Central memory CD8-positive, alpha-beta T cell (primary cell): ENCODE results near the gene NPAS2.

Experiments used
- ATAC-seq: fragments of 150-1000 bp; cut with Tn5 transposase; replicated peaks from 2 replicates; pipeline ENCODE4 v1.10.0; 2022; ENCODE audit warnings: mild to moderate bottlenecking, moderate FRiP score, moderate number of reproducible peaks; ENCODE audit not compliant: poor library complexity, severe bottlenecking; ENCODE audit errors: extremely low read depth
- DNase-seq, 2 donors: peaks; one replicate each; pipeline ENCODE4 v3.0.0; 2021; ENCODE audit warnings: low spot score in 2 of 2
- H3K27ac Mint-ChIP-seq: one replicate; pipeline ENCODE4 v1.8.0; 2022; ENCODE audit warnings: low read depth, mild to moderate bottlenecking, moderate library complexity, mixed read lengths
- H3K27me3 Mint-ChIP-seq: one replicate; pipeline ENCODE4 v1.8.0; 2022; ENCODE audit warnings: mixed read lengths
- H3K36me3 Mint-ChIP-seq: one replicate; pipeline ENCODE4 v1.8.0; 2022; ENCODE audit warnings: mild to moderate bottlenecking, moderate library complexity, mixed read lengths; ENCODE audit not compliant: insufficient read depth
- H3K4me1 Mint-ChIP-seq: one replicate; pipeline ENCODE4 v1.8.0; 2022; ENCODE audit warnings: mixed read lengths
- H3K4me3 Mint-ChIP-seq: one replicate; pipeline ENCODE4 v1.8.0; 2022; ENCODE audit warnings: mild to moderate bottlenecking, moderate library complexity, mixed read lengths
- H3K9me3 Mint-ChIP-seq: one replicate; pipeline ENCODE4 v1.8.0; 2022; ENCODE audit warnings: mixed read lengths

Gene NPAS2, protein sequence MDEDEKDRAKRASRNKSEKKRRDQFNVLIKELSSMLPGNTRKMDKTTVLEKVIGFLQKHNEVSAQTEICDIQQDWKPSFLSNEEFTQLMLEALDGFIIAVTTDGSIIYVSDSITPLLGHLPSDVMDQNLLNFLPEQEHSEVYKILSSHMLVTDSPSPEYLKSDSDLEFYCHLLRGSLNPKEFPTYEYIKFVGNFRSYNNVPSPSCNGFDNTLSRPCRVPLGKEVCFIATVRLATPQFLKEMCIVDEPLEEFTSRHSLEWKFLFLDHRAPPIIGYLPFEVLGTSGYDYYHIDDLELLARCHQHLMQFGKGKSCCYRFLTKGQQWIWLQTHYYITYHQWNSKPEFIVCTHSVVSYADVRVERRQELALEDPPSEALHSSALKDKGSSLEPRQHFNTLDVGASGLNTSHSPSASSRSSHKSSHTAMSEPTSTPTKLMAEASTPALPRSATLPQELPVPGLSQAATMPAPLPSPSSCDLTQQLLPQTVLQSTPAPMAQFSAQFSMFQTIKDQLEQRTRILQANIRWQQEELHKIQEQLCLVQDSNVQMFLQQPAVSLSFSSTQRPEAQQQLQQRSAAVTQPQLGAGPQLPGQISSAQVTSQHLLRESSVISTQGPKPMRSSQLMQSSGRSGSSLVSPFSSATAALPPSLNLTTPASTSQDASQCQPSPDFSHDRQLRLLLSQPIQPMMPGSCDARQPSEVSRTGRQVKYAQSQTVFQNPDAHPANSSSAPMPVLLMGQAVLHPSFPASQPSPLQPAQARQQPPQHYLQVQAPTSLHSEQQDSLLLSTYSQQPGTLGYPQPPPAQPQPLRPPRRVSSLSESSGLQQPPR

DNA sequence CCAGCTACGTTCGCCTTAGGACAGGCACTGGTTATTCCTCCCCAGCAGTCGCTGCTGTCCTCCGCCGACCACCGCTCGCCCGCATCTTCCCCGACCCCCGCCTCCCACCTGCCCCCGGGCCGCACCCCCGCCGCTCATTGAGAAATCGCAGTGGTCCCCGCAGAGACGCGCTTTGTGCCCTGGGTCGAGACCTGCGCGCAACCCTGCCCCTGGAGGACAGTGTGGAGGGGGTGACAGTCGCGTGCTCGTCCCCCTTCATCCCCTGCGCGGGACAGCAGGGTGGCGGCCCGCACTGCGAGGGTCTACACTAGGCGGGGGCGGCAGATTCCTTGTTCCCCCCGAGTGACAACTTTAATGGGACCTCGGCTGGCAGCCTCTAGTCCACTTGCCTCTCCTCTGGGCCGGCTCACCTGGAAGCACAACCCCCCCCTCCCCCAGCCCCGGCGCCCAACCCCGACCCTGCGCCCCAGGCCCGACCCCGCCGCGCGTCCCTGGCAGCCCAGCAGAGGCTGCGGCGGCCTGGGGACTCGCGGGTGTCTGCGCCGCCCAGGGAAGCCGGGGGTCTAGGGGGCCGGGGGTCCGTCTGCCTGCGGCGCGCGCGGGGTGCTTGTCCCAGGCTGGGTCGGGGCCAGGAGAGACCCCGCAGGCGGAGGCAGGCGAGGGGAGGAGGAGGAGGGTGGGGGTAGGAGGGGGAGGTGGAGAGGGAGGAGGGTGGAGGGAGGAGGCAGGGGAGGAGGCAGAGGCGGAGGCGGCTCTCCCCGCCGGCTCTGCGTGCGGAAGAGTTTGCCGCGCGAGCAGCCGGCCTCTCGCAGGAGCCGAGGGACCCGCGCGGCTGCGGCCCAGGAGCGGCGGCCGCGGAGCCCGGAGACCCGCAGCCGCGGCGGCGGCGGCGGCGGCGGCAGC lies at the start of gene NPAS2:
TSS of gene NPAS2 (plus strand) at position 770 of the 903 bp plus-strand sequence. CDS start 84,616 bp downstream, outside the sequence.
- DNase-seq (no peak), ATAC-seq (peak; percentile 39)
- Mint-ChIP-seq H3K4me1 (peaks cover 6% of the 10 kb centered on the region), H3K27me3 (peaks cover 87% of the 10 kb centered on the region), H3K27ac (no peak within 1 kb of the TSS), H3K36me3 (no peaks in the 10 kb centered on the region), H3K9me3 (no peaks in the 10 kb centered on the region), H3K4me3 (peak within 1 kb of the TSS; percentile 70)

DNA sequence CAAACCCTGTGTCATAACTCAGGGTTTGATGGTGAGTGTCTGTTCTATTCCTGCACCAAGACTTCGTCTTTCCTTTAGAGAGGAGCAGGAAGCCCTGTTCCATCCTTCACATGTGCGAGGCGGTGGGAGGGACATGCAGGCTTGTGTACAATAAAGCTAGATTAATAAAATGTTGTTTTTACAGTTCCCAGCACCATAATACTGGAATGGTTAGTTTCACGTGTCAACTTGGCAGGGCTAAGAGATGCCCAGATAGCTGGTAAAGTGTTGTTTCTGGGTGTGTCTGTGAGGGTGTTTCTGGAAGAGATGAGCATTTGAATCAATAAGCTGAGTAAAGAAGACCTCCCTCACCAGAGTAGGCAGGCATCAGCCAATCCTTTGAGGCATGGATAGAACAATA lies 48.8 kb upstream of the NPAS2 start:
- ATAC-seq (no peak), DNase-seq (no peak)
- Mint-ChIP-seq H3K9me3 (no peaks in the 10 kb centered on the region), H3K4me1 (no peaks in the 10 kb centered on the region), H3K4me3 (no peak overlapping the region), H3K36me3 (peaks cover 2% of the 10 kb centered on the region), H3K27me3 (peaks cover 67% of the 10 kb centered on the region), H3K27ac (no peak overlapping the region)

DNA sequence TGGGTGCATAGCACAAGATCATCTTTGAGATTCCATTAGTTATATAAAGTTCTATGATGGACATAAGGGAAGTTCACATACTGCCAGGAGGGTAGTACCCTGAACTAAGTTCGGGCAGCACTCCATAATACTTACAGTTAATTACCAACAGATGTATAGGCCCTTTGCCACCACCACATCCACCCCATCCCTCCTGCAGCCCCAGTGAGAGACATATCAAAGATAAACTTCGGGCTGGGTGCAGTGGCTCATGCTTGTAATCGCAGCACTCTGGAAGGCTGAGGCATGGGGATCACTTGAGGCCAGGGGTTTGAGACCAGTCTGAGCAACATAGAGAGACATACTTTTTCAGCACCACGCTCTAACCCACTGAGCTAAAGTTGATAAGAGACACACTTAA lies 46.4 kb upstream of the NPAS2 start:
- Mint-ChIP-seq H3K36me3 (peaks cover 2% of the 10 kb centered on the region), H3K9me3 (no peaks in the 10 kb centered on the region), H3K27ac (no peak overlapping the region), H3K4me1 (no peaks in the 10 kb centered on the region), H3K27me3 (peaks cover 44% of the 10 kb centered on the region), H3K4me3 (no peak overlapping the region)
- ATAC-seq: no peak
- no peak for DNase-seq

- DNase-seq: no peak
- Mint-ChIP-seq H3K36me3 (peaks cover 2% of the 10 kb centered on the region), H3K4me1 (no peaks in the 10 kb centered on the region), H3K9me3 (no peaks in the 10 kb centered on the region), H3K27ac (no peak overlapping the region), H3K27me3 (peaks cover 45% of the 10 kb centered on the region), H3K4me3 (no peak overlapping the region)
- no peak for ATAC-seq
Observed at GRCh38 chr2:100776445-100776844, 43.5 kb upstream of the NPAS2 start.

GRCh38 chr2:100778637-100779450 lies 41.1 kb upstream of the NPAS2 start:
- no peak for DNase-seq
- no peak overlapping the region for H3K4me3 Mint-ChIP-seq
- no peaks in the 10 kb centered on the region for H3K9me3 Mint-ChIP-seq
- no peaks in the 10 kb centered on the region for H3K4me1 Mint-ChIP-seq
- H3K36me3 Mint-ChIP-seq: peaks cover 2% of the 10 kb centered on the region
- ATAC-seq: no peak
- H3K27me3 Mint-ChIP-seq: peaks cover 39% of the 10 kb centered on the region
- no peak overlapping the region for H3K27ac Mint-ChIP-seq

DNA sequence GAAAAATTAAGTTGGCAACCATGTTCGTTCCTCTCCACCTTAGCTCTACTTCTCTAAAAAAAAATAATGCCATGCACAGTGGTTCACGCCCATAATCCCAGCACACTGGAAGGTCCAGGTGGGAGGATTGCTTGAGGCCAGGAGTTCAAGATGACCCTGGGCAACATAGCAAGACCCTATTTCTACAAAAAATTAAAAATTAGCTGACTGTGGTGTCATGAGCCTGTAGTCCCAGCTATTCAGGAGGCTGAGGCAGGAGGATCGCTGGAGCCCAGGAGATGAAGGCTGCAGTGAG lies 40.1 kb upstream of the NPAS2 start:
- no peaks in the 10 kb centered on the region for H3K36me3 Mint-ChIP-seq
- ATAC-seq (no peak), DNase-seq (no peak)
- no peaks in the 10 kb centered on the region for H3K4me1 Mint-ChIP-seq
- no peak overlapping the region for H3K27ac Mint-ChIP-seq
- no peak overlapping the region for H3K4me3 Mint-ChIP-seq
- no peaks in the 10 kb centered on the region for H3K9me3 Mint-ChIP-seq
- H3K27me3 Mint-ChIP-seq: peaks cover 34% of the 10 kb centered on the region

DNA sequence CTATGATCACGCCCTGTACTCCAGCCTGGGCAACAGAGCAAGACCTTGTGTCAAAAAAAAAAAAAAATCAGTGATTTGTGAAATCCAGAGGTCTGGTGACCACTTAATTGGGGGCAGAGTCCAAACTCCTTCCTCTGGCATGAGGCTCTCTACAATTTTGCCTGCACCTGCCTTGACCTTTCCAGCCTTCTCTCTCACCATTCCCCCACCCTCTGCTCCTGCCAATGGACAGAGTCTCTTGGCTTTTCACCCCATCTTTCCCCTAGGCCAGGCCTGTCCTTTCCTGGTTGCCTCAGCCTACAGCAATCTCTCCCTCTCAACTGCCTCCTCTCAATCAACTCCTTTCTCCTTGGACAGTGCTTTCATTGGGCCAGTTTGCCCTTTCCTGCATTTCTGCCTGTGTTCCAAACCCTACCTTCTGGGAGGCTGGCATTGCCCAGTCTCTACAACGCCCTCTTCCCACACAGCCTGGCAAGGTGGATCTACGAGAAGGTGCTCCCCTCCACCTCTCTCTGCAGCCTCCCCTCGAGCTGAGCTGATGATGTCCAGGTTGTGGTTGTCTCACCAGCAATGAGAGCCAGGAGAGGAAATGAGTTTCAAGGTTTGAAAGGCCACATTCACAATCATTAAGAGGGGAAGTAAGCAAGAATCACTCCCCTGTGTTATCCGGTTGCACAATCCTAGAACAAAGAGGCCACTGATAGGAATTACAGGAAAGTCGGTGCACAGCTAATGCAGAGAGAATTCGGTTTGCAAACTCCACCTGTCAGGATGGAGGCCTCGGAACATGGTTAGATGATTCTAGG lies 39.5 kb upstream of the NPAS2 start:
- no peak for DNase-seq
- no peak overlapping the region for H3K27ac Mint-ChIP-seq
- peaks cover 29% of the 10 kb centered on the region for H3K27me3 Mint-ChIP-seq
- no peaks in the 10 kb centered on the region for H3K36me3 Mint-ChIP-seq
- H3K4me1 Mint-ChIP-seq: no peaks in the 10 kb centered on the region
- no peak overlapping the region for H3K4me3 Mint-ChIP-seq
- ATAC-seq: no peak
- no peaks in the 10 kb centered on the region for H3K9me3 Mint-ChIP-seq

GRCh38 chr2:100781009-100781325 lies 39.0 kb upstream of the NPAS2 start:
- Mint-ChIP-seq H3K9me3 (no peaks in the 10 kb centered on the region), H3K27me3 (peaks cover 28% of the 10 kb centered on the region), H3K4me3 (no peak overlapping the region), H3K36me3 (no peaks in the 10 kb centered on the region), H3K4me1 (no peaks in the 10 kb centered on the region), H3K27ac (no peak overlapping the region)
- ATAC-seq (no peak), DNase-seq (no peak)

DNA sequence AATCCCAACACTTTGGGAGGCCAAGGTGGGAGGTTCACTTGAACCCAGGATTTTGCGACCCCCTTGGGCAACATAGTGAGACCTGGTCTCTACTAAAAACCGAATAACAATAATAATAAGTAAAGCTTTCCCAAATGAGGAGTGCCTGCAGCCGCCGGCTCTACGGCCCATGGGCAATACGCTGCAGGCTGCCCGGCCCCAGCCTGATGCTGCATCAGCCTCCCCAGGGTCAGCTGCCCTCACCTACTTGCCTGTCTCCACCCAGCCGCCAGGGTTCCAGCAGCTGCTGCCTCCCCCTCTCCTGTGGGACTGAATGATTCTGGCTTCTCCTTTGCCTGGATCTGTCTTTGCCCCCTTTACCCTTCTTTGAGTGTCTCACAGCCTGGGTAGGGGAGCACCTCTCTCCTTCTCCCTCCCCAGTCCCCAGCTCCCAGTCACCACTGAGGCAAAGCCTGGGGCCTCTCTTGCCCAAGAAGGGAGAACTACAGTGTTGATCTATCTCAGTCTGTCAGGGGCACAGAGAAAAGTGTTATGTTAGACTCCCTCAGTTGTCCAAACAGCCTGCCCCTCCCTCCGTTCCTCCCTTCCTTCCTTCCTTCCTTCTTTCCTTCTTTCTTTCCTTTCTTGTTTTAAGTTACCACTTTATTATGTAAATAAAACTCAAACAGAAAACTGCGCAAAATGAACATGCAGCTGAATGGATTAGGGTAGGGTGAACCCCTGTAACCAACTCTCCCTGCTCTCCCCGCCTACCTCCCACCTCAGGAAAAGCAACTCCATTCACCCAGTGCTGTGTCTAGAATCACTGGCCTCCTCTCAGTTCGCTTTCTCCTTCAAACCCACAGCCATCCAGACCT lies 38.2 kb upstream of the NPAS2 start:
- Mint-ChIP-seq H3K4me3 (no peak overlapping the region), H3K27me3 (peaks cover 28% of the 10 kb centered on the region), H3K4me1 (no peaks in the 10 kb centered on the region), H3K27ac (no peak overlapping the region), H3K9me3 (no peaks in the 10 kb centered on the region), H3K36me3 (no peaks in the 10 kb centered on the region)
- DNase-seq: no peak
- ATAC-seq: no peak

- Mint-ChIP-seq H3K9me3 (no peaks in the 10 kb centered on the region), H3K4me3 (no peak overlapping the region), H3K27me3 (peaks cover 28% of the 10 kb centered on the region), H3K4me1 (no peaks in the 10 kb centered on the region), H3K27ac (no peak overlapping the region), H3K36me3 (no peaks in the 10 kb centered on the region)
- ATAC-seq: no peak
- no peak for DNase-seq
Observed at GRCh38 chr2:100782380-100782878, 37.5 kb upstream of the NPAS2 start.

DNA sequence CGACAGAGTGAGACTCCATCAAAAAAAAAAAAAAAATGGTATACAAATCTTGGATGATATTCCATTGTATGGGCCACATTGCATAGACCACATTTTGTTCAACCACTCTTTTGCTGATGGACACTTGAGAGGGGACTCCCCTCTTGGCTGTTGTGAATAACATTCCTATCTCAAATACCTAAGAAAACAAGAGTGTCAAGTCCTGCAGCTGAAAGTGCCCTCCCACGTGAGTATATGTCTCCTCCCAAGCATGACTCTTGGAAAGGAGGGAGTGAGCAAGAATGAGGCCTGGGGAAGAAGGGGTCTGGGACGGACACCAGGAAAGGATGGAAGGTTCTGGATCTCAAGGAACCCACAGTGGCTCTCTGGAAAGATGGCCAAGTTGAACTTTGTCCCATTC lies 36.0 kb upstream of the NPAS2 start:
- peaks cover 25% of the 10 kb centered on the region for H3K27me3 Mint-ChIP-seq
- H3K36me3 Mint-ChIP-seq: no peaks in the 10 kb centered on the region
- DNase-seq (no peak), ATAC-seq (no peak)
- no peaks in the 10 kb centered on the region for H3K9me3 Mint-ChIP-seq
- H3K4me3 Mint-ChIP-seq: no peak overlapping the region
- no peak overlapping the region for H3K27ac Mint-ChIP-seq
- no peaks in the 10 kb centered on the region for H3K4me1 Mint-ChIP-seq
